Transverse colon (tissue), 4 donors: ENCODE data around the gene TNS3.

Experiments
- CTCF ChIP-seq, 5 experiments: fragments of 200-600 bp in 3 of 5; fragments of 450-650 bp in 2 of 5; sonication (generic) in 3 of 5; IDR thresholded peaks; 1 replicate in 2 of 5; 2 replicates in 3 of 5; pipeline ENCODE4 v1.5.1; 2016 to 2017; ENCODE audit warnings: antibody characterized with exemption in 5 of 5, inconsistent platforms in 3 of 5, mild to moderate bottlenecking in 2 of 5, moderate library complexity in 1 of 5
- EP300 ChIP-seq: sonication (generic); formaldehyde crosslinking; IDR thresholded peaks from one replicate; pipeline ENCODE4 v1.6.1; 2017; ENCODE audit warnings: antibody characterized with exemption, low read depth
- POLR2A ChIP-seq: fragments of 450-650 bp; IDR thresholded peaks from one replicate; pipeline ENCODE4 v1.6.1; 2016; ENCODE audit warnings: antibody characterized with exemption, mild to moderate bottlenecking, moderate library complexity
- POLR2AphosphoS5 ChIP-seq, 3 donors: sonication (generic); formaldehyde crosslinking; IDR thresholded peaks; one replicate each; pipeline ENCODE4 v1.6.1; 2016; ENCODE audit warnings: antibody characterized with exemption in 3 of 3

DNA sequence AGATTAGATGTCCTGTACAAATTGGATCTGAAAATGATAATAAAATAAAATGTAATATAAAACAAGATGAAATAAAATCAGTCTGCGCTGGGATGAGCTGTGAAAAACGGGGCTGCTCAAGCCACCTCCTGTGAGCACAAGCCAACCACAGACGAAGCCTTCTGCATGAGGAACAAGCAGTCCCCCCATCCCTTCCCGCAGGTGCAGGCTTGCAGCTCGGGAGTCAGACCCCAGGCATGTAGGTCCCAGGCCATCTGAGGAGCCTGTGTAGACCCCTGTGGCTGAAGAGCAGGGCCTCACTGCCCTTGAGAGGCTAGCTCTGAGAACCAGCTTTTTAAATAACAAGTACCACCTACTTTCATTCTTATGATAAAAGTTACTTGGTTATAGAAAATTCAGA is 123.4 kb downstream of the TNS3 start:
- TF ChIP-seq CTCF (IDR thresholded peaks at IDR 0.05): no peak
- TF ChIP-seq POLR2AphosphoS5 (IDR thresholded peaks at IDR 0.05): no peak
- no peak for TF ChIP-seq POLR2A
- TF ChIP-seq EP300: no peak
